Stimulated activated CD4-positive, alpha-beta T cell treated with anti-CD3 and anti-CD28 coated beads, Interleukin-2, amount 100 ng/mL, for 4 hours (primary cell): Measurements from ENCODE around the gene DNAJC13.
"Not testable (repeated sequence)": the region's sequence is repeated elsewhere in the genome, so short reads cannot be mapped to it uniquely, and the experiment has no call there.

Experiments
- DNase-seq: peaks from one replicate; pipeline ENCODE4 v3.0.0-alpha.2; 2020; ENCODE audit warnings: low read depth

Gene DNAJC13

DNA sequence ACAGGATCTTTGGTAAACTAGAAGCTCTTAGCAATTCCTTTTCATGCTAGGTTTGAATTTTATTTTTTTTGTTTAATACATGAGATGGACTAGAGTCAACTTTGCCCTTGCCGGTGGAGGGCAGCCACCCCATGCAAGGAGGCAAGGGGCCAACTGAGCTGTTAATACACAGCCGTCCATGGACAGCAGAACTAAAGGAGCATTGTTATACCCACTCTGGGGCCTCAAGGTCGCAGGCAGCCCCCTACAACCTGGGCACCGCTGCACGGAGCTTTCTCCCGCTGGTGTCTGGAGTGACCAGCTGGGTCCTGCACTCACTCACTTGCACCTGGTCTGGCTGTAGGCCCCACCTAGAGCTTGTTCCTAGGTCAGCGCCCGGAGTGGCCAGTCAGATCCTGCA, 131.9 kb downstream of the DNAJC13 start:
- no peak for DNase-seq

DNA sequence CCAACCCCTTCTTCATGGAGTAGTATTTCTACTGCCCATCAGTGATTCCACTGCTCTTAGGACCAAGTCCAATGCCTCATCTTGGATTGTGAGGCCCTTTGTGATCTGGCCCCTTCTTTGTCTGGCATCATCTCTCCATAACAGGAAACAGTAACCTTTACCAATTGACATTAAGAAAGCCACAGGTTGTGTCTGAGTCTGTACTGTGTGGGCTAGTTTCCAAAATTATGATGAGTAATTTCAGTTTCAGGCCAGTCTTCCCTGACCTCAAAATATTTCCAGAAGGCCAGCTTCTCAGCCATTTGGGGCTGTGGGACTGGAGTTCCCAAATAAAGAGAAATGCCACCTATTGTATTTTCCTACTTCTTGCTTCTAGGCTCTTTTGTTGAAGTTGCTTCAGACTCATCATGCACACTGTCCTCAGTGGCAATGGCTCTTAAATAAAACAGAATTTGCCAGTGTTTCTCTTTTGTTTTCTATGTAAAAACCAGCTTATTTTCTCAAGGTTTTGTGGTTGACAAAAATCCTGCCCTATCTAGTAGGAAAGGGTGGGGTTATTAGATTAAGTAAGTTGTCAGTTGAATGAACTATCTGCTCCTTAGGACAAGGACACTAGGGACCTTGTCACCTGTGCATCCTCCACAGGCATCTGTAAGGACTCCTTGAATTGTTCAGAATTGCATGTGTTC, 132.7 kb downstream of the DNAJC13 start:
- no peak for DNase-seq

DNA sequence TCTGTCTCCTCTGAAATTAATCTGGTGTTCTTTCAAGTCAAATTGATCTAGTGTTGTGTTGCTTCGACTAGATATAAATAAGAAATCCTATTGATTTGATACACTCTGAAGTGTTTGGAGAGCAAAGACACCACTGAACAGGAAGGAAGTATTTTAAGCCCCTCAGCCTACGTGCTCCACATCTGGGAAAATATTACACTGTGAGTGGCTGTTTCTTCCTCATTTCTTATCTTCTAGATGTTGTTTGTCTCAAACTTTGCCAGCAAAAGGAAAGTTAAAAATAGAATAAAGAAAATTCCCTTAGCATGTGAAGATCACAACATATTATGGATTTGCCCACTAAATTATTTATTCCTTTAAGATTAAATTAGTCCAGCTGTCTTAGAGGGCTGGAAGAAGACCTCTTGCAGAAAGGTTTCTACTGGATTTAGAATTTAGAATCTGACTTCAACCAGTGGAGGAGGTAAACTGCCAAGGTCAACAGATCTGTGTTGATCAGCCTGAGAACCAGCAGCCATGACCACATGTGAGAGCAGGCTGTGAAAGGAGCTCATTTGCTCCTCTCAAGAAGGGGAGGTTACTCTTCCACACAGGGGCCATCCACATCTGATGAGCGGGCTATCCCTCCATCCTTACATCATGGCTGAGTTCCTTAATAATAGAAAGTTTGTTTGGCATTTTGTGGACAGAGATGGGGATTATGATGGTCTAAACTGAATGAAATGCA, 133.4 kb downstream of the DNAJC13 start:
- no peak for DNase-seq

DNA sequence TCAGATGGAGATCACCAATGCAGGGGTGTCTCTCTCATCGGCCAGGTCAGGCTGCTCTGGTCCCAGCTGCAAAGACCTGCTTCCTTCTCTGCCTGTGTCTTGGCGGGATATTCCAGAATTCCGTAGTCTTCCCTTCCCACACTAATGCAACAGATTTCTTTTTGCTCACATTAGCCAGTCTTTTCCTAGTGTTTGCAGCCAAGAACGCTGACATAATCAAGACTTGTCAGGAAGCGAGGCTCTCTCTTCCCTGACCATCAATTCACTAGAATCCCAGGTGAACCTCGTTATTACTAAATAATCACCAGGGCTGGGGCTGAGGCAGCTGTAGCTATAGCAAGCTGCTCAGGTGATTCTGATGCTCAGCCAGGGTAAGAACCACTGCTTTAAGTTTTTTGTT, 136.5 kb downstream of the DNAJC13 start:
- no peak for DNase-seq

DNA sequence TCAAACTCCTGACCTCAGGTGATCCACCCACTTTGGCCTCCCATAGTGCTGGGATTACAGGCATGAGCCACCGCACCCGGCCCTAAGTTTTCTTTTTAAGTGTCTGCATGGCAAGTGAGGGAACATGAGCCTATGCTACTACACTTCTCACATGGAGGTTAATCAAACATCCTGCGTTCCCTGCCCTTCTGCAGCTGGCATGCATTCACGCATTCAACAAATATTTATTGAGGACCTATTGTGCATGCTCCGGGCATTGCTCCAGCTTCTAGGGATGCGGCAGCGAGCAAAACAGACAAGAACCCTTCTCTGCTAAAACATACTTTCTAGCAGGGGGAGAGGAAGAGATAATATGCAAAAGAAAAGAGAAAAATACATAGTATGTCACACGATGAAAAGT, 137.1 kb downstream of the DNAJC13 start:
- DNase-seq: no peak

DNA sequence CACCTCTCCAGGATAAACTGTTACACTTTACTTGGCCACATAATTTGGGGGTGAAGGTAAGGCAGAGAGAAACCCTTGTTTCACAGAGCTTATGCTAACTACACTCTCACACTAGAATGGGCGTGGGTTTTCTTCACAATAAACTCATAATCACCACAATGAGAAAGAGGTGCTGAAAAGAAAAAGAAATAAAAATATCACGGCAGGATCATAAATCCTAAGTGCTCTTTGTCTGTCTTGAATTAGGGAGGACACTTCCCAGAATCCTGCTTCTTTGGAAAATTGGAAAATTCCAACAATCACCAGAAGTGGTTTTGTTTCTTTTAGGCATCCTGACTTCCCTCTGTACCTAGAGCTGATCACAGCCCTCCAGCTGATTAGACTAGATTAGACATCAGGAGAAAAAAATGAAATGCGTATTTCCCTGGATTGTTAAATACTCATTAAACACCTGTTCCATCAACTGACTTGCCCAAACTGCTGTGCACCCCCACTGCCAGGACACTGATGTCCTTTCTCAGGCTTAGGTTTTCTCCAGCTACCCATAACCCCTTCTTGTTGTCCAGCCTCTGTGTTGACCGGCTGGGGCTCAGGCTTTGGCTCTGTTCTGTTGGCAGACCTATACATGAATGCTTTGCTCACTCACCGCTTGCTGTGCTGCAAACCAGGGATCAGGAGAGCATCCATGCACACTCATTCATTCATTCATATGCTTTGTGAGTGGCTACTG, 138.2 kb downstream of the DNAJC13 start:
- DNase-seq: no peak

DNA sequence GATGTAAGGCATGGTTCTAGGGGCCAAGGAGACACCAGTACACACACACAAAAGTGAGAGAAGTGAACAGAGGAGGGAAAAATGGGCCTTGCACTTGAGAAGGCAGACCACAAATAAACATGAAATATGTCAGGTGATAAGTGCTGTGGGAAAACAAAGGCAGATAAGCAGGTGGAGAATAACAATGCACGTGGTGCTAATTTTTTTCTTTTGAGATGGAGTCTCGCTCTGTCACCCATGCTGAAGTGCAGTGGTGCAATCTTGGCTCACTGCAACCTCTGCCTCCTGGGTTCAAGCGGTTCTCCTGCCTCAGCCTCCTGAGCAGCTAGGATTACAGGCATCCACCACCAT, 138.7 kb downstream of the DNAJC13 start:
- not testable (repeated sequence) for DNase-seq

- DNase-seq: no peak
These were observed 139.3 kb downstream of the DNAJC13 start for GRCh38 chr3:132556508-132557159.

DNA sequence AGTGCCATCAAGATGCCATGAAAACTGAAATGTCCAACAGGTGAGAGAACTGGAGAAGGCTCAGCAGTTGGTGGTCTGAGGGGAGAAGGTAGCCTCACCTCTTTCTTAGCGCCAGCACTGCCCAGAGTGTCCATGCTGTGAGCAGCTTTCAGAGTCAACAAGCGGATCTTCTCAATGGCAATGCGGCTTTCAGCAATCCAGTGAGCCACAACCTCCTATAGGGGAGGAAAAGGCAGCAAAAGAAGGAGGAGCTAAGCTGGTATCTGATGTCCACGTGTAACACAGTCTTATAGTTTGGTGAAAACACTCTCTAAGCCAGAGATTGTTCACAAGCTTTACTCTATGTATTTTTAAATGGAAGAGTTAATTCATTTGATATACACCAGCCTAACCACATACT, 143.7 kb downstream of the DNAJC13 start:
- DNase-seq: no peak

GRCh38 chr3:132563420-132564069, 146.2 kb downstream of the DNAJC13 start:
- no peak for DNase-seq

DNA sequence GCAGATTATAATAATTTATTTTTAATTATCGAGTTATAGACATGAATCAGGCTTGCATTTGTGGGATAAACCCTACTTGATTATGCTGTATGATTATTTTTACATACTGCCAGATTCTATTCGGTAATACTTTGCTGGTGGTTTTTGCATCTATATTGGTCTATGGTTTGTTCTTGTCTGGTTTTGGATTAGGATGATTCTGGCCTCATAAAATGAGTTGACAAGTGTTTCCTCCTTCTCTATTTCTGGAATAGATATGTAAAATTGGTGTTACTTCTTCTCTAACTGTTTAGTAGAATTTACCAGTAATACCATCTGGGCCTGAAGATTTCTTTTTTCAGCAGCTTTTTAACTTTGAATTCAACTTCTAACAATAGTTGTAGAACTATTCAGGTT, 146.8 kb downstream of the DNAJC13 start:
- DNase-seq: no peak

DNA sequence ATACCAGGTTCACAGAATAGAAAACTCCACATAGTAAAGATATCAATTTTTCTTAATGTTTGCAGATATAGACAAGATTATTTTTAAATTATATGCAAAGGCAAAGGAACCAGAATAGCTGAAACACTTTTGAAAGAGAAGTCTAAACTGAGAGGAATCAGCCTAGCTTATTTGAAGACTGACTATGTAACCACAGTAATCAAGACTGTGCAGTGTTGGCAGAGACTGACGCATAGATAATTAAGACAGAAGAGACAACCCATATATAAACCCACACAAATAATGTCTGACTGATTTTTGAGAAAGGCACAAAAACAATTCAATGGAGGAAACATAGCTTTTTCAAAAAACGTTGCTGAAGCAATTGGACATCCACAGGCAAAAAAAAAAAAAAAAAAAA, 151.1 kb downstream of the DNAJC13 start:
- DNase-seq: no peak

DNA sequence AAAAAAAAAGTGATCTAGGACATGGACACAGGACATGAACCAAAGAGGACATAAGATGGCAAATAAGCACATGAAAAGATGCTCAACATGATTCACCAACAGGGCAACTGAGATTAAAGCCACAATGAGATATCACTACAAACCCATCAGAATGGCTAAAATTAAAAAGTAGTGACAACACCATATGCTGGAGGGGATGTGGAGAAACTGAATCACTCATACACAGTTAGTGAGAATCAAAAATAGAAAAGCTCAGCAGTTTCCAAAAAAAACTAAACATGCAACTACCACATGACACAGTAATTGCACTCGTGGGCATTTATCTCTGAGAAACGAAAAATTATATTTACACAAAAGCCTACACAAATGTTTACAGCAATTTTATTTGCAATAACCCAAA, 151.9 kb downstream of the DNAJC13 start:
- DNase-seq: no peak

GRCh38 chr3:132569580-132569979, 152.3 kb downstream of the DNAJC13 start:
- DNase-seq: no peak

DNA sequence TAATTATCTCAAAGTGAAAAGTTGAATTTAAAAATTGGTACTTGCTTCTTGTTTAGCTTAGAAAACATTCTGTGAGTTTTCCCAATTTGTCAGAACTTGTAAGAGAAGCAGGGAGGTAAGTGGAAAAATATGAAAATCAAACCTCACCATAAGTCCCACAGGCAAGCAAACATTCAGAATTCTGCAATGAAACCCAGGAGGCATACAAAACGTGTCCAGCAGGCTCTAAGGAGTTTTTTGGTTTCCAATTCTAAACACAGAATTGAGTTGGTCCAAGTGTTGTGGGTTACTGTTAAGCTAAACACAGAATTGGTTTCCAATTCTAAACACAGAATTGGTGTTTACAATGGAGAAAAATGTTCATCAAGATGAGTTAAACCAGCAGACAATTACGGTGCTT, 152.7 kb downstream of the DNAJC13 start:
- DNase-seq: no peak

DNA sequence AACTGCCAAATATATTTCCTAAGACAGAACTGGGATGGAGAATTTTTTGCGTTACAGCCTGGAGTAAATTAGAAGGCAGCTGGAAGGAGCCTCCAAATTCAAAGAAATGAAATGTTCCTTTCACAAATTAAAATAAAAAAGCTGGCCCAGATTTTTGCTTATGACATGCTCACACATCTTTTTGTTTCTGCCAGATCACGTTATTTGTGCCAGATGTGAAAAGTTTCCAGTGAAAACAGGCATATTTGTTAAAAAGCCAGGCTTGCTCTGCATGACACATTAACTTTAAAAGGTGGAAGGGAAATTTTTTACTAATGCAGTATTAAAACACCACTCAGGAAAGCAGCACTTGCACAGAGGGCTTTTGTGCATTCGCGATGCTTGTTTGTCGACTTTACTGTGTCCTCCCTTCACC, 156.5 kb downstream of the DNAJC13 start:
- no peak for DNase-seq

- DNase-seq: no peak
These were observed 170.1 kb downstream of the DNAJC13 start for GRCh38 chr3:132587401-132587800.
